ENCODE results near the gene CHRNB1.
A peak's percentile ranks its signal among the peaks of the same experiment; 100 is the strongest.
"Not testable (repeated sequence)": the region's sequence is repeated elsewhere in the genome, so short reads cannot be mapped to it uniquely, and the experiment has no call there.

The CHRNB1 gene

DNA sequence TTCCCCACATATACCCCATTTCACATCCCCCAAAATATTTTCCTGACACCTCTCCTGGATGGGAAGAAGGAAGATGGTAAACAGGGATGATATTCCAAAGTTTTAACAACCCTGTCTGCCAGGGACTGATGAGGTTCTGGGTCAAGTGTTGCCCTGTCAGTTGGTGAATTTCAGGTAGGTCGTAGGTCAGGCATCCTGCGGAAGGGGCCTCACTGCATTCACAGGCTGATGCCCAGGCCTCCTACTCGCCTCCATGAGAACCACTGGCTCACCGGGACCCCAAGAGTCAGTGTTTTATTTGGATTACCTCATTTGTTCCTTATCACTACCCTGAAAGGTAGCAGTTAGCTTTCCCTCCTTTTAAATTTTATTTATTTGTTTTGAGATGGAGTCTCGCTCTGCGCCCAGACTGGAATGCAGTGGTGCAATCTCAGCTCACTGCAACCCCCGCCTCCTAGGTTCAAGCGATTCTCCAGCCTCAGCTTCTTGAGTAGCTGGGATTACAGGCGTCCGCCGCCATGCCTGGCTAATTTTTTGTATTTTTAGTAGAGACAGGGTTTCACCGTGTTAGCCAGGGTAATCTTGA is 24.0 kb downstream of the CHRNB1 start:
- DNase-seq: no peak

- DNase-seq: not testable (repeated sequence)
Measured at GRCh38 chr17:7469843-7470242, 25.0 kb downstream of the CHRNB1 start.

GRCh38 chr17:7470457-7470973 is 25.7 kb downstream of the CHRNB1 start:
- not testable (repeated sequence) for DNase-seq

- no peak for DNase-seq
Measured at GRCh38 chr17:7471729-7472128, 26.9 kb downstream of the CHRNB1 start.

- DNase-seq: not testable (repeated sequence)
Measured at GRCh38 chr17:7474767-7475166, 29.9 kb downstream of the CHRNB1 start.

GRCh38 chr17:7475764-7476422 is 31.0 kb downstream of the CHRNB1 start:
- DNase-seq: no peak

GRCh38 chr17:7476494-7476893 is 31.6 kb downstream of the CHRNB1 start:
- no peak for DNase-seq

- DNase-seq: no peak
Measured at GRCh38 chr17:7476951-7477350, 32.1 kb downstream of the CHRNB1 start.

DNA sequence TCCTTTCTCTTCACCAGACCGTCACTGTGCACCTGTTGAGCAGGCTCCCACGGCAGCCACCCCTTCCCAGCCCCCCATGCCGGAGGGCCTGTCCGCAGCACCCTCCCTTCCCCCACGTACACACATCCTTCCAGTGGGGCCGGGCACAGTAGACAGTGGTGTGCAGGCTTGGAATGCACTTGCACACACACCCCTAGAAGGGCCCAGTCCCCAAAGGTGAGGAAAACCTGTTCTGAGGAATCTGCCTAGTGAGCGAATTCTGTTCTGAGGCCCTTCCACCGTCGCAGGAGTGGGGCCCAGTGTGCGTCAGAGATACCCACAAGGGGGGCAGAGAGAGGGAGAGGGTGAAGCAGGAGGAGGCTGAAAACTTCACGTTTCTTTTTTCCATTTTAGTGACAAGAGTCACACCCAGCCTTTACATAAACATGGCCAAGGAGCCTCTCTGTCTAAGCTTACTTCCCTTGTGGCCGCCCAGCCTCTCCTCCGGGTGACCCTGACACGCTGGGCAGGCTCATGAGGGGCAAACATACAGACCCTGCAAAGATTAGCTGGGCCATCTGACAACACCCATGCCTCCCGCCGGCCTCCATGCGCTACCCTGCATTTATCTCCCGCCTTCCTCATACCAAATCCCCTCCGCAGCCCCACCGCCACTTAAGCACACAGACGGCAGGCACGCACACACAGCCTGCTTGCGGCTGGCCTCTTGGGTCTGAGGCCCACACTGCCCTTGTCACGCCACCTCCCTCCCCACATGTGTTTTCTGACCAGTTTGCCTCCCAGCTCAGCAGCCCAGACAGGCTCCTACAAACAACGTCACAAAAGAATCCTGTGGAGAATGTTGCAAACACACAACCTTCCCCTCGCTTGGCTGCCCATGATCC is 32.8 kb downstream of the CHRNB1 start:
- peak; percentile 45 for DNase-seq

- DNase-seq: peak; percentile 70
Measured at GRCh38 chr17:7478276-7479212, 33.7 kb downstream of the CHRNB1 start.

GRCh38 chr17:7479213-7480088 is 34.6 kb downstream of the CHRNB1 start, which contains the start of gene ZBTB4:
Gene ZBTB4 (minus strand): TSS chr17:7479631. CDS start chr17:7466801, 12,830 bp downstream.
- peak; percentile 64 for DNase-seq

DNA sequence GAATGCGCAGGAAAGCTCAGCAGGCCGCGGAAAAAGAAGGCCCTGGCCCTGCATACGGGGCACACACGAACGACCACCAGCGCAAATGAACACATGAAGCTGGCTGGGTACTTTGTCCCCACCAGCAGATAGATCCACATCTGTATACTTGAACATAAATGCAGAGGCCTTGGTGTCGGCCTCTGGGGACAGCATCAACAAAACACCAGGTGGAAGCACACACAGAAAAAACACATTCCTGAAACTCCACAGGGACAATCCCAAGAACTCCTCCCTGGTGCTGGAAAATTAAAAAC is 35.2 kb downstream of the CHRNB1 start:
- no peak for DNase-seq

DNA sequence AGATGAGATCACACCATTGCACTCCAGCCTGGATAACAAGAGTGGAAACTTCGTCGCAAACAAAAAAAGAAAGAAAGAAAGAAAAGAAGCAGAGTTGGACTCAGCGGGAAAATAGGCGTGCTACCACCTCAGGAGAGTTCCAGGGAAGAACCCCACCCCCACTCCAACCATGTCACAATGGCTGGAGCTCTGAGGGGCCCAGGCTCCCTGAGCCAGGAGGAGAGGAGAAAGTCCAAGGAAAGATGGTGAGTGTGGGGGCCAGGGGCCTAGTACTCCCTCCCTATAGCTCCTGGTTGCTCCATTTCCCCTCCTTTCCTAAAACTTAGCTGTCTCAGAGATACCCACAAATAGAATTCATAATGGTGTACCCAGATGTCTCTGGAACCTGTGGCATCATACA is 36.4 kb downstream of the CHRNB1 start, which contains the start of gene SLC35G6:
Gene SLC35G6, plus strand, starts transcription at position 172 of the 400 bp plus-strand sequence. Its CDS starts 71 bp downstream, at position 243.
- DNase-seq: not testable (repeated sequence)

- not testable (repeated sequence) for DNase-seq
Measured at GRCh38 chr17:7481842-7482741, 37.2 kb downstream of the CHRNB1 start.

DNA sequence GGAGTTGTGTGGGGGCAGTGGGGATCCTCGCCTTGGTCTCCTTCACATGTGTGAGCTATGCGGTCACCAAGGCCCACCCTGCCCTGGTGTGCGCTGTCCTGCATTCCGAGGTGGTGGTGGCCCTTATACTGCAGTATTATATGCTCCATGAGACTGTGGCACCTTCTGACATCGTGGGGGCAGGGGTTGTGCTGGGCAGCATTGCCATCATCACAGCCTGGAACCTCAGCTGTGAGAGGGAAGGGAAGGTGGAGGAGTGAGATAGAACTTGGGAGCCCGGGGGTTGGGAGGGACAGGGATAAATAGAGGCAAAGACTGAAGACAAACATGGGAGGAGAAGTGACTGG is 37.9 kb downstream of the CHRNB1 start:
- DNase-seq: not testable (repeated sequence)

DNA sequence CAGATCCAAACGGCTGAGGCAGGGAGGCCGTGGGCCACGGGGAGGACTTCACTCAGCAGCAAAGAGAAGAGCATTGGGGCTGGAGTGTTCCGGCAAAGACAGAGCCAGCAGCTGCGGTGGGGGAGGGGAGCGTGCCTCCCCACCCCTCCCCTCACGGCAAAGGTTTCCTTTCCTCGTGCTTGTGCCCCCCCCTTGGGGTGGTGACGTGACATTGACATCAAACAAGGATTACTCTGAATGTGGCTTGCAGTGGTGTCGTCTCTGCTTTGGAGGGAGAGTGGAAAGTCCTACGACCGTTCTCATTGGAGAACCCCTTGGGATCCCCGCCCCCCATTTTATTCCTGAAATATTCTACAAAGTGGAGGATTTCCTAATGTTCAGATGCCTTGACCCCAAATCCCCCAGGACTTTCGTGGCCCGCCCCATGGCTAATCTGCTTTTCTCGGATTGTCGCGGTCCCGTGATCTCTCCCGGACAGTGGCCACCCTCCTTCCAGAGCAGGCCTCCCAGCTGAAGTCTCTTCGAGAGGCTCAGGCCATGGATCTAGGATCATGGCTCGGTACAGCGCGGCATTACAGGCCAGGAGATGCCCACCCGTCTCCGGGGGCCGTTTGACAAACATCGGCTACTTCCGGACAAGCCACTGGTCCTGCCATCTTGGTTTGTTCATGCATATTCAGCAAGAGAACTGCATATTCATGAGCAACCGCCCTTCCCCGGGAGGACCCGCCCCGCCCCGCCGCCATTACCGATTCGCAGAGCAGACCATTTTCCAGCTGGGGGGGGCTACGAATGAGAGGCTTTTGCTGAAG is 38.6 kb downstream of the CHRNB1 start:
- peak; percentile 93 for DNase-seq

DNA sequence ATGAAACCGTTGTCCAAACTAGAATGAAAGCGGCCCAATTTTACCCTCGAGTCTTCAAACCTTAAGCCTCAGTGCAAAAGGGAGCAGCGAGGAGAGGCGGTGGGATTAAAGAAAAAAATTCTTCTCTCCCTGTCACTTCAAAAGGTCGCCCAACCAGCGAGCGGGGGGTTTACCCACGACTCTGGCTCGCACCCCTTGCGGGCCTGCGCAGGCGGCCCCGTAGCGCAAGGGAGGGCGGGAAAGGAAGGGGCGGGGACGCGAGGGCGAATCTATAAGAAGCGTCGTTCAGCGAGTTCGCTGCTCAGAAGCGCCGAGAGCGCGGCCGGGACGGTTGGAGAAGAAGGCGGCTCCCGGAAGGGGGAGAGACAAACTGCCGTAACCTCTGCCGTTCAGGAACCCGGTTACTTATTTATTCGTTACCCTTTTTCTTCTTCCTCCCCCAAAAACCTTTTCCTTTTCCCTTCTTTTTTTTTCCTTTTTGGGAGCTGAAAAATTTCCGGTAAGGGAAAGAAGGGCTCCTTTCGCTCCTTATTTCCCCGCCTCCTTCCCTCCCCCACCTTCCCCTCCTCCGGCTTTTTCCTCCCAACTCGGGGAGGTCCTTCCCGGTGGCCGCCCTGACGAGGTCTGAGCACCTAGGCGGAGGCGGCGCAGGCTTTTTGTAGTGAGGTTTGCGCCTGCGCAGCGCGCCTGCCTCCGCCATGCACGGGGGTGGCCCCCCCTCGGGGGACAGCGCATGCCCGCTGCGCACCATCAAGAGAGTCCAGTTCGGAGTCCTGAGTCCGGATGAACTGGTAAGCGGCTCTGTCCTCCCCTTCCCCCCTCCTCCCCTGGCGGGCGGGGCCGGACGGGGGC is 39.4 kb downstream of the CHRNB1 start, which contains the start of gene POLR2A:
Gene POLR2A, plus strand, starts transcription at position 300 of the 852 bp plus-strand sequence.
- DNase-seq: peak; percentile 97

DNA sequence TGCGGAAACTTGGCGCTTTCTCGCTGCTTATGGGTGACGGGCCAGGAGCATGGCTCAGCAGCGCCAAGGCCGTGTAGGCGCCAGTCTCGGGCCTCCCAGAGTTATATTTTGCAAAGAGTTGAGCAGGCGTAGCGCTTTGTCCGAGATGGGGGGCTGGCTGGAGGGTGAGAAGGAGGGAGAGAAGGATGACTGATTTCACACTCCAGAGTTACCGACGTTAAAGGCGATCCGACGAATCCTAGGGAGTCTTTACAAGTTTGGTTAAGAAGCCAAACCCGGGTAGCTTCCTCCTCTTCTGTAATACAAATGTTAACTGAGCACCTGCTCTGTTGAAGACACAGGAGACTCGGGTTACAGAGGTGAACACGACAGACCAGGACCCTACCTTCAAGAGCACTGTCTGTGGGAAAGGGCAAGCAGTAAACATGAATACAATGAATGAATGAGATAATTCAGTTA is 40.1 kb downstream of the CHRNB1 start:
- DNase-seq: no peak

Data from stimulated activated CD4-positive, alpha-beta T cell treated with anti-CD3 and anti-CD28 coated beads, Interleukin-15, amount 100 ng/mL, for 24 hours (primary cell).